Activated CD8-positive, alpha-beta T cell treated with anti-CD3 and anti-CD28 coated beads for 36 hours (primary cell): ENCODE results near the gene TYW3. TPM values are rescaled to one million over a fixed set of nuclear protein-coding genes. Genes with fewer than 3 reads are reported as not detected.

Experiments used
- ATAC-seq: fragments of 200-7000 bp; cut with Tn5 transposase; one replicate; pipeline ENCODE4 v1.10.0; 2021; ENCODE audit warnings: mild to moderate bottlenecking, moderate library complexity
- CTCF ChIA-PET: fragments of 350-600 bp; sonication (Branson Sonifier 250); formaldehyde crosslinking; loops from one replicate; lab custom pipeline; 2021; ENCODE audit warnings: antibody characterized with exemption; lab: Charles Lee
- POLR2A ChIA-PET: fragments of 350-600 bp; sonication (Branson Sonifier 250); formaldehyde crosslinking; loops from one replicate; lab custom pipeline; 2021; ENCODE audit warnings: antibody characterized with exemption; lab: Charles Lee
- DNase-seq: peaks from one replicate; pipeline ENCODE4 v3.0.0-alpha.2; 2020
- H3K27ac Mint-ChIP-seq: one replicate; pipeline ENCODE4 v1.8.0; 2021; ENCODE audit warnings: mild to moderate bottlenecking, mixed read lengths
- H3K27me3 Mint-ChIP-seq: one replicate; pipeline ENCODE4 v1.8.0; 2021; ENCODE audit warnings: mixed read lengths
- H3K36me3 Mint-ChIP-seq: one replicate; pipeline ENCODE4 v1.8.0; 2021; ENCODE audit warnings: low read depth, mixed read lengths
- H3K4me1 Mint-ChIP-seq: one replicate; pipeline ENCODE4 v1.8.0; 2021; ENCODE audit warnings: low read depth, mixed read lengths
- H3K4me3 Mint-ChIP-seq: one replicate; pipeline ENCODE4 v1.8.0; 2021; ENCODE audit warnings: mild to moderate bottlenecking, moderate library complexity, mixed read lengths
- H3K9me3 Mint-ChIP-seq: one replicate; pipeline ENCODE4 v1.8.0; 2021; ENCODE audit warnings: mixed read lengths
- CTCF ChIP-seq: fragments of 200-600 bp; IDR thresholded peaks from one replicate; pipeline ENCODE4 v1.8.0; 2022; ENCODE audit warnings: antibody characterized with exemption, mild to moderate bottlenecking
- intact Hi-C: fragments of 100-400 bp; cut with micrococcal nuclease; formaldehyde crosslinking; loops from one replicate; pipeline ENCODE4 v1.10.0; 2022
- total RNA-seq, 2 experiments: library from RNA; stranded (reverse); gene quantifications; one replicate each; pipeline ENCODE4 v1.2.3, GENCODE V29; 2021

Gene TYW3
- total RNA-seq, 2 experiments from 2014 or later: 22.0 to 24.4 TPM

GRCh38 chr1:74714429-74715235 lies 18.3 kb upstream of the TYW3 start:
- POLR2A ChIA-PET: no interaction called here
- ATAC-seq (no peak), DNase-seq (no peak)
- TF ChIP-seq CTCF: no peak
- no peak overlapping the region for H3K27ac Mint-ChIP-seq
- H3K36me3 Mint-ChIP-seq: no peaks in the 10 kb centered on the region
- no peaks in the 10 kb centered on the region for H3K4me1 Mint-ChIP-seq
- no peaks in the 10 kb centered on the region for H3K9me3 Mint-ChIP-seq
- no peak overlapping the region for H3K4me3 Mint-ChIP-seq
- H3K27me3 Mint-ChIP-seq: no peaks in the 10 kb centered on the region
- CTCF ChIA-PET: interaction anchor here (1.0 to 2.8 kb wide), 2 partner anchors 19 to 25 kb away, joined by 4 to 9 read pairs; no protein-coding TSS in a partner anchor
- intact Hi-C loops: no loop called here

- Mint-ChIP-seq H3K4me3 (no peak overlapping the region), H3K4me1 (no peaks in the 10 kb centered on the region), H3K27me3 (no peaks in the 10 kb centered on the region), H3K9me3 (no peaks in the 10 kb centered on the region), H3K36me3 (no peaks in the 10 kb centered on the region), H3K27ac (no peak overlapping the region)
- ChIA-PET CTCF (interaction anchor here (1.0 to 2.8 kb wide), 2 partner anchors 18 to 25 kb away, joined by 4 to 9 read pairs; no protein-coding TSS in a partner anchor), POLR2A (no interaction called here)
- no peak for DNase-seq
- intact Hi-C loops: no loop called here
- ATAC-seq: no peak
- TF ChIP-seq CTCF: no peak
Observed at GRCh38 chr1:74715236-74715502, 17.8 kb upstream of the TYW3 start.

- no peaks in the 10 kb centered on the region for H3K4me1 Mint-ChIP-seq
- TF ChIP-seq CTCF: no peak
- peaks cover 2% of the 10 kb centered on the region for H3K36me3 Mint-ChIP-seq
- no peak overlapping the region for H3K27ac Mint-ChIP-seq
- POLR2A ChIA-PET: no interaction called here
- intact Hi-C loops: no loop called here
- DNase-seq (no peak), ATAC-seq (no peak)
- no peak overlapping the region for H3K4me3 Mint-ChIP-seq
- CTCF ChIA-PET: interaction anchor here (2.8 kb wide), 1 partner anchor 26 kb away, joined by 9 read pairs; no protein-coding TSS in a partner anchor
- no peaks in the 10 kb centered on the region for H3K9me3 Mint-ChIP-seq
- H3K27me3 Mint-ChIP-seq: no peaks in the 10 kb centered on the region
Observed at GRCh38 chr1:74715806-74716205, 17.1 kb upstream of the TYW3 start.

- ChIA-PET POLR2A (no interaction called here), CTCF (interaction anchor here (2.8 kb wide), 1 partner anchor 27 kb away, joined by 9 read pairs; no protein-coding TSS in a partner anchor)
- DNase-seq (no peak), ATAC-seq (no peak)
- TF ChIP-seq CTCF: no peak
- no peaks in the 10 kb centered on the region for H3K27me3 Mint-ChIP-seq
- H3K4me3 Mint-ChIP-seq: no peak overlapping the region
- H3K27ac Mint-ChIP-seq: no peak overlapping the region
- intact Hi-C loops: no loop called here
- H3K9me3 Mint-ChIP-seq: no peaks in the 10 kb centered on the region
- no peaks in the 10 kb centered on the region for H3K4me1 Mint-ChIP-seq
- H3K36me3 Mint-ChIP-seq: peaks cover 7% of the 10 kb centered on the region
Observed at GRCh38 chr1:74716822-74717221, 16.1 kb upstream of the TYW3 start.

- Mint-ChIP-seq H3K9me3 (no peaks in the 10 kb centered on the region), H3K27ac (no peak overlapping the region), H3K36me3 (peaks cover 7% of the 10 kb centered on the region), H3K27me3 (no peaks in the 10 kb centered on the region), H3K4me1 (no peaks in the 10 kb centered on the region), H3K4me3 (no peak overlapping the region)
- intact Hi-C loops: no loop called here
- TF ChIP-seq CTCF: no peak
- DNase-seq: no peak
- ChIA-PET POLR2A (no interaction called here), CTCF (no interaction called here)
- ATAC-seq: no peak
Observed at GRCh38 chr1:74717626-74718025, 15.3 kb upstream of the TYW3 start.
